ENCODE measurements around the gene TRPV4.

DNA sequence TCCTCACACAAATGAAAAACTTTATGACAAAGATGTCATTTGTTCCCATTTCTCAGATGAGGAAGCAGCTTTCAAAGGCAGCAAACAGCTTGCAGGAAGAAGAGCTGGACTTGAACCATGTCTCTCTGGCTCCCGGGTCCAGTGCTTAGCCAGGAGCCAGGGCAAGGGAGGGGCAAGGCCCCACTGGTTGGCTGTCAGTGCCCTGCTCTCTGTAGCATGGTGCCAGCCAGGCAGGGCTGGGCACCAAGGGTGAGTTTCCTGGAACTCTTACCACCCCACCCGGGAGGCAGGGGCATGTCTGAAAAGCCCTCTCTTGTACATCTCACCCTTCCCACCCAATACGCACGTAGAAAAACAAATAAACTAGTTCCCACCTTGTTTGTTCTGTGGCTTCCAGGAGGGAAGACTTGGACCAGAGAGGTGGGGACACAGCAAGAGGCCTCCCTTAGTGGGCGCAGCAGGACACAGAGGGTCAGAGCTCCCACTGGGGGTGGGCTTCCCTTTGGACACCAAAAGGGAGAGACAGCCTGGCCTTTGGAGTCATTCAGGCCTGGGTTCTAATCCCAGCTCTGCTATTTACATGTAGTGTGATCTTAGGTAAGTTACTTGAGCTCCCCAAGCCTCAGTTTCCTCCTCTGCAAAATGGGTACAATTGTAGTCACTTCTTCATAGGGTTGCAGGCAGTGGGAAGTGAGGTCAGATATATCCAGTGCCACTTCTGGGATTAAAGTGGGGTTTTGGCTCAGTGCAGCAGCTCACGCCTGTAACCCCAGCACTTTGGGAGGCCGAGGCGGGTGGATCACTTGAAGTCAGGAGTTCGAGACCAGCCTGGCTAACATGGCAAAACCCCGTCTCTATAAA, 17.2 kb downstream of the TRPV4 start:
- TF ChIP-seq POLR2AphosphoS5 (IDR thresholded peaks at IDR 0.05; ENCODE audit: insufficient read depth in 1 of 2, low read depth in 1 of 2) (no peak), POLR2A (IDR thresholded peaks at IDR 0.05) (no peak)
- TF ChIP-seq, protein P1, sequence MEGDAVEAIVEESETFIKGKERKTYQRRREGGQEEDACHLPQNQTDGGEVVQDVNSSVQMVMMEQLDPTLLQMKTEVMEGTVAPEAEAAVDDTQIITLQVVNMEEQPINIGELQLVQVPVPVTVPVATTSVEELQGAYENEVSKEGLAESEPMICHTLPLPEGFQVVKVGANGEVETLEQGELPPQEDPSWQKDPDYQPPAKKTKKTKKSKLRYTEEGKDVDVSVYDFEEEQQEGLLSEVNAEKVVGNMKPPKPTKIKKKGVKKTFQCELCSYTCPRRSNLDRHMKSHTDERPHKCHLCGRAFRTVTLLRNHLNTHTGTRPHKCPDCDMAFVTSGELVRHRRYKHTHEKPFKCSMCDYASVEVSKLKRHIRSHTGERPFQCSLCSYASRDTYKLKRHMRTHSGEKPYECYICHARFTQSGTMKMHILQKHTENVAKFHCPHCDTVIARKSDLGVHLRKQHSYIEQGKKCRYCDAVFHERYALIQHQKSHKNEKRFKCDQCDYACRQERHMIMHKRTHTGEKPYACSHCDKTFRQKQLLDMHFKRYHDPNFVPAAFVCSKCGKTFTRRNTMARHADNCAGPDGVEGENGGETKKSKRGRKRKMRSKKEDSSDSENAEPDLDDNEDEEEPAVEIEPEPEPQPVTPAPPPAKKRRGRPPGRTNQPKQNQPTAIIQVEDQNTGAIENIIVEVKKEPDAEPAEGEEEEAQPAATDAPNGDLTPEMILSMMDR (IDR thresholded peaks at IDR 0.05) = no peak

All from vagina (tissue), 2 donors.